NOMO-1 treated with DMSO at 0.1 percent for 48 hours (cell line): ENCODE measurements around the gene NT5C.

Experiments used
- DNase-seq: peaks from one replicate; lab custom pipeline; 2025; ENCODE audit not compliant: unreplicated experiment; lab: John Stamatoyannopoulos, UW

The NT5C gene

DNA sequence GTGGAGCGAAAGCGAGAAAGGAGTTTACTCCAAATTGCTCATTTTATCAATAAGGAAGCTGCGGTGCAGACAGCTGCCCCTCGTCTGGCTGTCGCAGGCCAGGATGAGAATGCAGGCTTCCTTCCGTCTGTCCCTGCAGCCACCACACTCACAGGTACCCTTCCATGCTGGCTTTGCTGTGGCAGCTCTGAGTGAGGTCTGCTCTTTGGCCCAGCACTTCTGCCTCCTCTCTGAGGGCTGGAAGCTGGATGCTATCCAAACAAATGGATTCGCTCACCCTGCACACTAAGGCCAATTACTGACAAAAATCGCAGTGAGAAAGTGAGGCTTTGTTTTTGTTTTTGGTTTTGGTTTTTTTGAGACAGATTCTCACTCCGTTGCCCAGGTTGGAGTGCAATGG is 14.8 kb downstream of the NT5C start:
- DNase-seq = no peak

DNA sequence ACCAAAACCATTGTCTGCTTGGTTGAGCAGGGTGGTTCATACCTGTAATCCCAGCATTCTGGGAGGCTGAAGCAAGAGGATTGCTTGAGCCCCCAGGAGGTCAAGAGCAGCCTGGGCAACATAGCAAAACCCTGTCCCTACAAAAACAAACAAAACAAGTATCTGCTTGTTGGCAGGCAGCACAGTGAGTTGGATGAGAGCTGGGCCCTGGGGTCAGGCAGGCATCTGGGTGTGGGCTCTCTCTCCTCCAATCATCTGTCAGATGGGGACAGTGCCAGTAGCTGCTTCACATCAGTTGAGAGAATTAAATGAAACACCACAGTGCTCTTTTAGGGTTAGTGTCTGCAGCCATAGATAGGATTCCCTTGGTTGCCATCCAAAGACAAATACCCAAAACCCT is 16.0 kb downstream of the NT5C start:
- DNase-seq = no peak

DNA sequence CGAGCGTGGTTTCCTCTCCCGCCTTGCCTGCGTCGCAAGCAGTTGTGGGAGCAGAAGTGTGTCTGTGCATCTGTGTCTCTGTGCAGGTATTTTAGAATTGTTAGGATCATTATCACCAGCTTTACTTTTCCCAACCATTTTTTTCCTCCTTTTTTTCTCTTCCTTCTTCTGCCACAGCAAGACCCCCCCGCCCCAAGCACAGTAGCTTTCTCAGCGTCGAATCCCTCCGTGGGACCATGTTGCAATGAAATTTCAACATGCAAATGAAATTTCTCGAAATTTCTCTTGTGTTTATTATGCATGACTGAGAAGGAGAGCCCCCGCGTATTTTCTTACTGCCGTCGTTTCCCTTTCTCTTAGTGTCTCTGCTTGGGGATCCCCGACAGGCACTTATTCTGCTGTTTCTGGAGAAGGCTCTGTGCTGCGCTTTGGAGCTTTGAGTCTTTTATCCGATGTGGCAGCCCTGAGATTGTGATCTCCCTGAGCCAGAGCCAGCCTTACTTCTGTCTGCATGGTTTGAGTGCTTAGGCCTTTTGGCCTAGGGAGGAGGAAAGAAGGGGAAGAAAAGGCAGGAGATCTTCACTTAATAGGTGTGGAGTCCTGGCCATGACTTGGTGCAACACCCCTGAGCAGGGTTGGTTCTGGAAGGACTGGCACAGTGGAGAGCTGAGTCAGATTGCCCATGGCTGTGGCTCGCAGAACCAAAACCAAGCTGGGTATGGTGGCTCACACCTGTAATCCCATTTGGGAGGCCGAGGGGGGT is 16.8 kb downstream of the NT5C start:
- DNase-seq = no peak

DNA sequence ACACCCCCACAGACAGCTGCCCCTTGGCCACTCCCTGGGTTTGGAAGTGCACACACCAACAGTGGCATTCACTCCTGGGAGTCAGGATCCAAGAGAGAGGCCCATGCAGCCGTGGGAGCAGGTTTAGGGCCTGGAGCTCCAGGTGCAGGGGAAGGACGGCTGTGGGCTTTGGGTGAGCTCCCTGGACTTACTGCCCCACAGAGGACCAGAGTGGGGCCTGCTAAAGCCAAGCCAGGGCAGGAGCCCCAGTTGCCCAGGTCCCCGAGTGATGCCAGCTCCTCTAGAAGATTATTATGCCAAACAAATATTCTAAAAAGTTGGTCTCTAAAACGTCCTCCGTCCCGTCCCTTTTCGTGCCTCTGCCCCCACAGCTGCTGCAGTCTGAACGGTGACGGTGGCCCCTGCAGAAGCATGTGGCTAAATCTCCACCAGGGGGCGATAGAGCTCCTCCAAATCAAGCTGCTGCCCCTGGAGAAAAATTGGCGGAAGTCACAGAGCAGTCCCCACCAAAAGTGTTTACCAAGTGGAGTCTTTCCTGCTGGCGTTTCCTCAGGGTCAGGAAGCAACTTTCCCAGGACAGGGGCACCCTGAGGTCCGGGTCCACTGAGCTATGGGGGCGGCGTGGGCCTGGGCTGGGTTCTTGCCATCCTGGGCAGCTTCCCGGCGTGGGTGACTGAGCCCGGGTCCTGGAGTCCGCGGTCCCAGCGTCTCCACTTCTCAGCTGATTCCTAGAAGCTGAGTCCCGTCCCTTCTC is 17.6 kb downstream of the NT5C start:
- DNase-seq = peak; percentile 89

DNA sequence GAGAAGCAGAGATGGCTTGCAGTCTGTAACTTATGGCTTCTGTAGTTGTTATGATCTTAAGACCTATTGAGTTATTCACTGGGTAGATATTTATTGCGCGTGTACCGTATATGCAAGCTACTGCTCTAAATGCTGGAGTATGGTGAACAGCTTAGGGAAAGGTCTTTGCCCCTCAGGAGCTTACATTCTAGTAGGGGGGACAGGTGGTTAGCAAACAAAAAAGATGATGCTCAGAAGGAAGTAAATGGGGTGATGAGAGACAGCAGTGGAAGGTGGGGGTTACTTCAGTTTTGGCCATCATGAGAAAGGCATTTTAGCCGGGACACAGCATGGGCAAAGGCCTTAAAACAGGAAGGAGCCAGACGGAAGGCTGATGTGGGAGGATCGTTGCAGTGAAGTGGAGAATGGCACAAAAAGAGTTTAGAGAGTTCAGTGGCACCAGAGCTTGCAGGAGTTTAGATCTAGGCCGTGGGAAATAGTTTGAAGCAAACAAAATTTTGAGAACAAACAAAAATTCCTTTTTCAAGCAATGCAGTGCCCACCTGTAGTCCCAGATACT is 19.7 kb downstream of the NT5C start:
- no peak for DNase-seq

DNA sequence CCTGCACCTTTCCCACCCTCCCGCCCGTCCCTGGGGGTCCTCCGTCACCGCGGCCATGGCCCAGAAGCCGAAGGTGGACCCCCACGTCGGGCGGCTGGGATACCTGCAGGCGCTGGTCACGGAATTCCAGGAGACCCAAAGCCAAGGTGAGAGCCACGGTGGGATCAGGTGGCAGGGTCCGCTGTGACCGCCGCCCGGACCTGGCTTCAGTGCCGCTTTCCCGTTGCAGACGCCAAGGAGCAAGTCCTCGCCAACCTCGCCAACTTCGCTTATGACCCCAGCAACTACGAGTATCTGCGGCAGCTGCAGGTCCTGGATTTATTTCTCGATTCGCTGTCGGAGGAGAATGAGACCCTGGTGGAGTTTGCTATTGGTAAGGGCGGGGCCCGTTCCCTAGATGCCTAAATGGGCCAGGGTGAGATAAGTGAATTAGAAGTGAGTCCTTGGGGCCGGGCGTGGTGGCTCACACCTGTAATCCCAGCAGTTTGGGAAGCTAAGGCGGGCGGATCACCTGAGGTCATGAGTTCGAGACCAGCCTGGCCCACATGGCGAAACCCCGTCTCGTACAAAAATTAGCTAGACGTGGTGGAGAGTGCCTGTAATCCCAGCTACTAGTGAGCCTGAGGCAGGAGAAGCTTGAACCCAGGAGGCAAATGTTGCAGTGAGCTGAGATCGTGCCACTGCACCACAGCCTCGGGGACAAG is 21.2 kb downstream of the NT5C start:
- peak; percentile 28 for DNase-seq

DNA sequence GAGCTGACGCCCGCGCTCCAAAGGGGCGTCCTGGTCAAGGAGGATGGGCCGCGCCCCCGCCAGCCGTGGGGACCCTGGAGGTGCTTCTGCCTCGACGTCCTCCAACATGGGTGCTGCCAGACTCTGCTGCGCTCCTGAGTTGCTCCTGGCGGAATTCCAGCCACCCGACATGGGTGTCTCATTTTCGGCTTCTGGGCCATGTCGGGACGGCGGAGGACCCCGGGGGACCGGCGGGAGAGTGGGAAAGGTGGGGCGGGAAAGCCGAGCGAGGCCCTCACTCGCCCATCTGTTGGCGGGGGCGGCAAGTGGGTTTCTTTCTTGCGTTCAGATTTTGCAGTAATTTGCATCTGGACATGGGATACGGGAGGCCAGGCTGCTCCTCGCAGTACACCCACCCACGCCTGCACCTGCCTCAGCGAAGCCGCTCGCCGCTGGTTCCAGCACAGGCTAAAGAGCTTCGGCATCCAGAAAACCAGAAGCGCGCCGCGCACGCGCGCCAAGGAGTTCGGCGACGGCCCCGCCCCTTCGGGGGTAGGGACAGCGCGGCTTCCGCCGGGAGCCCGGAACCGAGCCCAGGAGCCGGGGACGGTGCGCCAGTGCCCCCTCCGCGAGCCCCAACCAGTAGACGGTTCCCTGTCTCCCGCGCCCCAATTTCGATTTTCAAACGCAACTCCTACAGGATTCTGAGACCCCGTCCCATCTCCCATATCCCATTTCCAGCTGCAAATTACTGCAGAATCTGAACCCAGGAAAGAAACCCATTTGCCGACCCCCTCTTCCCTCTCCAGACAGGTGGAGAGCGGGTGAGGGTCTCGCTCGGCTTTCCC is 21.9 kb downstream of the NT5C start, which contains the start of gene ARMC7:
TSS of gene ARMC7 (plus strand) at position 563 of the 827 bp plus-strand sequence. CDS start 320 bp downstream, outside the sequence.
- DNase-seq = peak; percentile 80

DNA sequence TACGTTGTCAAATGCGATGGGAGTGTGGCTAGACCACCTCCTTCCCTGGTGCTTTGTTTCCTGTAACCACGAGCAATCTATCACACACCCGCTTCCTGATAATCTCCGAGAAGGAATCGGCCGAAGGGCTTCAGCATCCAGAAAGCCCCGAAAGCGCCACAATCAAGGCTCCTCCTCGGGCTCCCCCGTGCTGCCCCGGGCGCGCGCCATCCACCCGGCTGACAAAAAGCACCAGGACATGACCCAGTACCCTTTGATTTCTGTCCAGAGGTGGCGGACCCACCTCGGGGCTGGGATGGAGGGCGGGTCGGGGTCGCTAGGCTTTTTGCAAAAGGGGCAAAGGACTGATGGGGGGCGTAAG is 22.5 kb downstream of the NT5C start:
- no peak for DNase-seq

DNA sequence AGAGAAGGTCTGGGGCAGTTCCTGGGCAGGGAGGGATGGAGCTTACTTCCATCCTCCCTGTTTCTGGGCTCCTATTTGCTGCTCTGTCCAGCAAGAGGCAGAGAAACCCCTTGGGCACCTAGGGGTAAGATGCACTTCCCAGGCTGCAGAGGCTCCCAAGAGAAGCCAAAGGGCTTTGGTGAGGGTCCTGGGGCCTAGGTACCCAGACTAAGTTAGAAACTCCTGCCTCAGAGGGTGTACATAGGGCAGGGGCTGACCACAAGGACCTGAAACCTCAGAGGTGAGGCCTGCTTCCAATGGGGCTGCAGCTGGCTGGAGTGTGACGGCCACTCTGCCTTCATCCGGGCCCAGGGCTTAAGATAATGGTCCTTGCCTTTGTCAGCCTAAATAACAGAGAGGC is 23.3 kb downstream of the NT5C start:
- DNase-seq = no peak

DNA sequence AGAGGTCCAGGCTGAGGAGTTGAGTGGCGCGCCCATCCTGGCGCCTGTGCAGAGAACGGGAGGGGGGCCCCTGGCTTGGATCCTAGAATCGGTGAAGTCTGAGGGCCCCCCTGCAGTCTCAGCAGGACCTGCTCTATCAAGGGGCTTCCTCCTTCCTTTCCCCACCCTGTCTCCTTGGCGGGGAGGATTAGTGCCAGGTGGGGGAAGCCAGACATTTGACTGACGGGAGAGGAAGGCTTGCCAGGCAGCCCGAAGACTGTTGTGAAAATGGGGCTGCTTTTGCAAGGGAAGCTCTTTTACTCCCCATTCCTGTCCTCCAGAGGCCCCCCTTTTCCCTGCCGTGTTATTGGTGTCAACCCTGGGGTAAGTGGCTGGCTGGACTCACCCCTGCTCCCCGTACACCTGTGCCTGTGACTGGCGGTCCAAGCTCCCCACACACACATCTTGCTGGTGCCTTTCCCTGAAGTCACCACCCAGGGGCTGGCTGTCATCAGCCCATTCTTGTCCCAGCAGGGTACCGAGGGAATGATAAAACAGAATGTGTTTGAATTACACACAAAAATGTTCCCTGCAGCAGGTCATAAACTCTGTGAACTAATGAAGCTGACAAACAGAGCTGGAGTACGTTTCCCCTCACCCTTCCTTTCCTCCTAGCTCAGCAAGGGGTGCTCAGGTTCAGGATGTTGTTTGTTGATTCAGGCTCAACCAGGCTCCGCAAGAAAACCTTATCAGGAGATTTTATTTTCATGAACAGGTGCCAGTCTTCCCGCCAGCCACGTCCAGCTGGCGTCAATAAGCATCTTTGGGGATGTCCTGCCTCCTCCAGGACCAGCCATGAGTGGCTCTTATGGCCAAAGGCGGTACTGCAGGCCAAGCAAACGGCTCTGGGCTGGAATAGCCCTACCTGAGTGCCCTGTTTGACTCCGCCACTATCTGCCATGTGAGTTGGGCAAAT is 26.1 kb downstream of the NT5C start:
- no peak for DNase-seq

DNA sequence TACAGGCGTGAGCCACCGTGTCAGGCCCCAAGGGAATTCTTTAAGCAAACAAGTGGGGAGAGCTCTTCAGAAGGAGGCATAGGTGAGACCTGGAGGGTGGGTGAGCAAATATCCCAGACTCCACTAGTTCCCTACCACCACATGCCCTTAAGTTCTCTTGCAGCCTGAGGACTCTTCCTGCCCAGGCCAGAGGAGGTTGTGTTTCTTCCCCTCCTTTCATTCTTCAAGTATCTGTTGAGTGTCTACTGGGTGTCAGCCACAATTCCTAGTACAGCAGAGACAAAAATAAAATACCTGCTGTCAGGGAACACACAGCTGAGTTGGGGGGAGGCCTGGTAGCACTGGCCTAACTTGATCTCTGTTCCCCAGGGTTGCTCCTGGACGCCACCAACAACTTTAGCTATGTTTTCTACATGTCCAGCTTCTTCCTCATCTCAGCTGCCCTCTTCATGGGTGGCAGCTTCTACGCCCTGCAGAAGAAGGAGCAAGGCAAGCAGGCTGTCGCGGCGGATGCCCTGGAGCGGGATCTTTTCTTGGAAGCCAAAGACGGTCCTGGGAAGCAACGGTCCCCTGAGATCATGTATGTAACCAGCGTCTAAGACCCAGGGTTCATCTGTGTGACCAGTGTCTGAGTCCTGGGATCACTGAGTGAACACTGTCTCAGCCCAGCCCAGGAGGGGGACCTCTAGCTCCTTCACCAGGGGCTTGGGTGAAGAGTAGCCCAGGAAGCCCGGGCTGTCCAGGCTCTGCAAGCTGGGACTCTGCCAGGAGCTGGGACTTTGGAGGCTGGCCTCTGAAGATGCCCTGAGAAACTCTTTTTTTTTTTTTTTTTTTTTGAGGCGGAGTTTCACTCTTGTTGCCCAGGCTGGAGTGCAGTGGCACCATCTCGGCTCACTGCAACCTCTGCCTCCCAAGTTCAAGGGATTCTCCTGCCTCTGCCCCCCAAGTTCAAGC is 27.7 kb downstream of the NT5C start:
- DNase-seq = no peak

DNA sequence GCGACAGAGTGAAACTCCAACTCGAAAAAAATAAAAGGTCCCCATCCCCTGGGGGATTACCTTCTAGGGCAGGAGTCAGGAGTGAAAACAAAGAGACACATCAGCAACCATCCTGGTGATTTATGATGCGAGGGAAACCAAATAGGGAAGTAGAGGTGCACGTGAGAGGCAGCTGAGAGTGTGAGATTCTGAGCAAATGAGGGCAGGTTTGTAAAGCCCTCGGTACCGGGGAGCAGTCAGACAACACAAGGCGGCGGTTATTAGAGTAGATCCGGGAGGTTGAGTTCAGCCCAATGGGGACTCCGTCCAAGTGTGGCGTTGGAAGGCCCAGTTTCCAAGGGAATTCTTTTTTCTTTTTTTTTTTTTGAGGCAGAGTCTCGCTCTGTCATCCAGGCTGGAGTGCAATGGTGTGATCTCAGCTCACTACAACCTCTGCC is 29.1 kb downstream of the NT5C start:
- DNase-seq = peak; percentile 75

DNA sequence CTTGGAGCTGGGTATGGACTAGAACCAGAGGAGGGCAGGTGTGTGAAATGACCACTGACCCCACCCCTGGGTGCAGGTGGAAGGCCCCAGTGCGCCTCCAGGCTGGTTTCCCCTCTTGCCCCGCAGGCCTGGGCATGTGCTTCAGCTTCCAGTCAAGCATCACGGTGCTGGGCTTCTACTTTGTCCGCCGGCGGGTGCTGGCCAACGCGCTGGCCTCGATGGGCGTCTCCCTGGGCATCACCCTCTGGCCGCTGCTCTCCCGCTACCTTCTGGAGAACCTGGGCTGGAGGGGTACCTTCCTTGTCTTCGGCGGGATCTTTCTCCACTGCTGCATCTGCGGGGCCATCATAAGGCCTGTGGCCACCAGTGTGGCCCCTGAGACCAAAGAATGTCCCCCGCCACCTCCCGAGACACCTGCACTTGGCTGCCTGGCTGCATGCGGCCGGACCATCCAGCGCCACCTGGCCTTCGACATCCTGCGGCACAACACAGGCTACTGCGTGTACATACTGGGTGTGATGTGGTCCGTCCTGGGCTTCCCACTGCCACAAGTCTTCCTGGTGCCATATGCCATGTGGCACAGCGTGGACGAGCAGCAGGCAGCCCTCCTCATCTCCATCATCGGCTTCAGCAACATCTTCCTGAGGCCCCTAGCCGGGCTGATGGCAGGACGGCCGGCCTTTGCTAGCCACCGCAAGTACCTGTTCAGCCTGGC is 31.5 kb downstream of the NT5C start:
- no peak for DNase-seq

DNA sequence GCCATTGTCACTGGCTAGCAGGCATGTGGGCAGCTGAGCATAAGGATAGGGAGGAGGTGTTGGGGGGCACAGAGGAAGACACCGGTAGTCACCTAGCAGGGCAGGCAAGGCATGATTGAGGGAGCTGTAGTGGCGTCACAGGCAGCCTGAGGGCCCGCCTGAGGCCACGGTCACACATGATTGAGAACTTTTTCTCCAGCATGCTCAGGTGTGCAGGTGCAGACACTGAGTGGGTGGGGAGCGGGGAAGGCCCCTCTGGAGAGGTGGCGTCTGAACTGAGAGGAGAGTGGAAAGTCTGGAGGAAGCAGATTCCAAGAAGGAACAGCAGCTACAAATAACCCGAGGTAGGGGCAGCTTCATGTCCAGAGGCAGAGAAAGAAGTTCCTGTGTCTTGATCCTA is 32.7 kb downstream of the NT5C start:
- no peak for DNase-seq

DNA sequence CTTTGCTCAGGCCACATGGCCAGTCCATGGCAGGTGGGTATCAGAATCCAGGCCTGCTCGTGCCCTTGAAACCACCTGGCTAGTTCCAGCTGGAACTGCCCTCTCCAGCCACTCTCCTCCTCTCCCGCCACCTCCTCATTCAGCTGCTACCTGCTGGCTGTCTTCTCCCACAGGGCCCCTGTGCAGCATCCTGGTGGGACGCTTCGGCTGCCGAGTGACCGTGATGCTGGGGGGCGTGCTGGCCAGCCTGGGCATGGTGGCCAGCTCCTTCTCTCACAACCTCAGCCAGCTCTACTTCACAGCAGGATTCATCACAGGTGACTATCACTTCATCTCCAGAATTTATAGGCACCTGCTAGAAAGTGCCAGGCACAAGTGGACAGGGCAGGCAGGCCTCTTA is 33.7 kb downstream of the NT5C start:
- no peak for DNase-seq

DNA sequence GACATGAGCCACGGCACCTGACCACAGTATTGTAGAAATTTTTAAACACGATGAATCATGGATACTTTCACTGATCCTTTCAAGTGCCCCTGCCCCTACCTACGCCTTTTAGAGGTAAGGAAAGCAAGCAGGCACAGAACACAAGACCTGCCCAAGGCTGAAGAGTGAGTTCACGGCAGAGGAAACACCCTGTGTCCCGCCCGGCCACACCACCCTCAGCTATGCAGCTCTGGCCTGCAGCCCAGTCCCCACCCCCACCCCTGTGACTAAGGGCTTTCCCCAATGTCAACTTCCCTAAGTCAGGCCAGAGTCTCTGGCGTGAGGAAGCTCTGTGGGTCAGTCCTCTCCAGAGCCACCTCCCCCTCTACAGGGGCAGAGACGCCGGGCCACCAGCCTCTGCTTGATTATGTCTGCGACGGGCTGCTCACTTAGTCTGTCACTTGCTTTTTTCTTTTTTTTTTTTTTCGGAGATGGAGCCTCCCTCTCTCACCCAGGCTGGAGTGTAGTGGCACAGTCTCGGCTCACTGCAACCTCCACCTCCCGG is 35.4 kb downstream of the NT5C start:
- peak; percentile 78 for DNase-seq

DNA sequence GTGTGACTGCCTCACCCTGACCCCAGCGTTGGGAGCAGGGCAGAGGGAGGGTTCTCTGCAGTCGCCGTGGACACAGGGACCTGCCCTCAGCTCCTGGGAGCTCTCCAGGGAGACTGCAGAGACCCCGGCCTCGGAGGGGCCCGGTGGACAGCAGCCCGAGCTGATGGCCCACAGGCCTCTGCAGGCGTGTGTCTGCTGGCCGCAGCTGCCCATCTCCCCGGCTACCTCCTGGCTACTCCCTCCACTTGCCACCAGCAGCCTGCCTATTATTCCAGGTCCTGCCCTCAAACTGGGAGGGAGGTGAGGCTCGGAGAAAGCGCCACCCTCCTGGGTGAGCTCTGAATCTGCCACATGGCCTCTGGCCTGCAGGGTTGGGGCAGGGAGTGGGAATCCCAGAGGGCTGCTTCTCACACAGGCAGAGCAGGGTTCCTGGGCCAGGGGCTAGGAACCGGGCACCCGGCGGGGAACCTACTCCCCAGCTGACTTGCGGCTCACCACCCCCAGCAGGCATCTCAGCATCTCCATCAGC is 36.6 kb downstream of the NT5C start:
- no peak for DNase-seq
